Skeletal muscle tissue (tissue), 4 donors: Measurements from ENCODE around the gene KCNN2. TPM values are rescaled to one million over a fixed set of nuclear protein-coding genes. Genes with fewer than 3 reads are reported as not detected.

Experiments
- H3K27ac ChIP-seq: one replicate; pipeline ENCODE4 v1.7.0; 2013; ENCODE audit warnings: mild to moderate bottlenecking, low read depth, low read length, inconsistent platforms
- H3K27me3 ChIP-seq, 3 donors: one replicate each; pipeline ENCODE4 v1.7.0; 2013; ENCODE audit warnings: low read length in 3 of 3; ENCODE audit not compliant: control insufficient read depth in 3 of 3, insufficient read depth in 3 of 3
- H3K36me3 ChIP-seq, 3 donors: one replicate each; pipeline ENCODE4 v1.7.0; 2013; ENCODE audit warnings: low read length in 3 of 3; ENCODE audit not compliant: control insufficient read depth in 3 of 3, insufficient read depth in 3 of 3
- H3K4me1 ChIP-seq, 3 donors: one replicate each; pipeline ENCODE4 v1.7.0; 2013; ENCODE audit warnings: low read length in 3 of 3, mild to moderate bottlenecking in 3 of 3; ENCODE audit not compliant: control insufficient read depth in 3 of 3, insufficient read depth in 3 of 3
- H3K4me3 ChIP-seq, 3 donors: one replicate each; pipeline ENCODE4 v1.7.0; 2013; ENCODE audit warnings: low read length in 3 of 3
- H3K9ac ChIP-seq, 3 donors: one replicate each; pipeline ENCODE4 v1.7.0; 2013; ENCODE audit warnings: low read length in 3 of 3, mild to moderate bottlenecking in 3 of 3, moderate library complexity in 2 of 3, low read depth in 1 of 3
- H3K9me3 ChIP-seq, 3 donors: one replicate each; pipeline ENCODE4 v1.7.0; 2013; ENCODE audit warnings: low read length in 3 of 3; ENCODE audit not compliant: control insufficient read depth in 3 of 3
- total RNA-seq: library from RNA; depleted of rRNA; stranded (reverse); fragments of >200 nt; gene quantifications from one replicate; pipeline ENCODE4 v1.2.3, GENCODE V29; 2014
- donor health status: Osteomylitis.

Gene KCNN2
- total RNA-seq, 1 donor from 2014 or later, result 16.2 TPM

GRCh38 chr5:114380721-114381120 lies 18.9 kb downstream of the KCNN2 start:
- no peaks in the 10 kb centered on the region for H3K27me3 ChIP-seq
- no peak overlapping the region for H3K4me3 ChIP-seq
- no peaks in the 10 kb centered on the region for H3K9me3 ChIP-seq
- no peaks in the 10 kb centered on the region for H3K36me3 ChIP-seq
- H3K27ac ChIP-seq, result no peak overlapping the region
- no peak overlapping the region for H3K9ac ChIP-seq
- H3K4me1 ChIP-seq, result no peaks in the 10 kb centered on the region

DNA sequence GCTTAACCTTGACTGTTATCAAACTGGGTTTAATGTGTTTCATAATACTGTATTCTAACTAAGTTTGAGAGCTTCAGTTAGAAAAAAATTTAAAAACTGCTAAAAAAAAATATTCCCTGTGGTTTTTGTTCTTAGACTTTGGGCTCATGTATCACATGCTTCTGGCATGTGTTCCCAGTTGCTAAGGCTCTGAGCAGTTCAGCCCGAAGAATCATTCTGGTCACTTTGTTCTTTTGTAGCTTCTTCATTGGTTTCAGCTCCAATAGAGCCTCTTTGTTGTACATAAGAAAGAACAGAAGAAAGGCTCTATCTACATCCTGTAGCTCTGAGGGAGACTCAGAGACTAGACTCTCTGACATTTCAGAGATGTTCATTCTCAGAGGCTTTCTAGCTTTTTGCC lies 25.6 kb downstream of the KCNN2 start:
- Histone ChIP-seq H3K36me3 (no peaks in the 10 kb centered on the region), H3K27me3 (no peaks in the 10 kb centered on the region), H3K9ac (no peak overlapping the region), H3K4me3 (no peak overlapping the region), H3K4me1 (no peaks in the 10 kb centered on the region), H3K9me3 (no peaks in the 10 kb centered on the region), H3K27ac (no peak overlapping the region)

DNA sequence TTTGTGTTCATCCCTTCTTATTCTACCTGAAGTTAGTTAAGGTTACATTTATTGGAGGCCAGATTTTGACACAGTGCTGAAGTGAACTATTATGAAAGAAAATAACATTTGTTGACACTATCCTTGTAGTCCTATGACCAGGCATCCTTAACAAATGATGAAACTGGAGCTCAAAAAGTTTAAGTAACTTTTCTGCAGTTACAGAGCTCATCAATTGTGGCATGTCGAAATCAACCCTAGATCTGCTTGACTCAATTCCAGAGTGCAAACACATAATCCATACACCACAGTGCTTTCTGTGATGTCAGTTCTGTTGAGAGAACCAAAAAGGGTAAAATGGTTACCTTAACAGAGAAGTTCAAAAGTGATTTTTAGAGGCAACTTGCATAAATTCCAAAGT lies 28.6 kb downstream of the KCNN2 start:
- no peaks in the 10 kb centered on the region for H3K4me1 ChIP-seq
- H3K27ac ChIP-seq, result no peak overlapping the region
- H3K36me3 ChIP-seq, result no peaks in the 10 kb centered on the region
- H3K4me3 ChIP-seq, result no peak overlapping the region
- H3K9me3 ChIP-seq, result no peaks in the 10 kb centered on the region
- H3K9ac ChIP-seq, result no peak overlapping the region
- H3K27me3 ChIP-seq, result no peaks in the 10 kb centered on the region

GRCh38 chr5:114391321-114391720 lies 29.5 kb downstream of the KCNN2 start:
- Histone ChIP-seq H3K9ac (no peak overlapping the region), H3K36me3 (no peaks in the 10 kb centered on the region), H3K9me3 (no peaks in the 10 kb centered on the region), H3K27ac (no peak overlapping the region), H3K4me3 (no peak overlapping the region), H3K4me1 (no peaks in the 10 kb centered on the region), H3K27me3 (no peaks in the 10 kb centered on the region)

- Histone ChIP-seq H3K9ac (no peak overlapping the region), H3K27ac (no peak overlapping the region), H3K36me3 (no peaks in the 10 kb centered on the region), H3K4me3 (no peak overlapping the region), H3K4me1 (no peaks in the 10 kb centered on the region), H3K9me3 (no peaks in the 10 kb centered on the region), H3K27me3 (no peaks in the 10 kb centered on the region)
Observed at GRCh38 chr5:114393159-114393558, 31.3 kb downstream of the KCNN2 start.

DNA sequence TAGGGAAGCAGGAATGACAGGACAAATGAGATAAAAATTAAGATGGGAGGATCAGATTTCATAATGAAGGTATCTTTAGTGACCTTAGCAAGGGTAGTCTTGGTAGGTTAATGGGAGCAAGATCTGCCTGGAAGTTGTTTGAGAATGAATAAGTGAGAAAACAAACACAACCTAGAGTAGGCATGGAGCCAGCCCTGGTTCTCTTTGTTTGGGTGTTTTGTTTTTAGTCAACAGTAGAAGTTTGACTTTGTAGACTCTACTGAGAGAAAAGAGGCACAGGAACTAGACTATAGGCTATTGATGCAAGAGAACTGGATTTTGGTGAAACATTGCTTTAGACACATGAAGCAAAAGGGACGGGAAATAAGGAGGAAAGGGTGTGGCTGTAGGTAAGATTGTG lies 40.3 kb downstream of the KCNN2 start:
- Histone ChIP-seq H3K27me3 (no peaks in the 10 kb centered on the region), H3K36me3 (no peaks in the 10 kb centered on the region), H3K4me1 (no peaks in the 10 kb centered on the region), H3K27ac (no peak overlapping the region), H3K9me3 (peaks cover 0 to 2% (median 0%) of the 10 kb centered on the region in 3 donors), H3K4me3 (no peak overlapping the region), H3K9ac (no peak overlapping the region)

- Histone ChIP-seq H3K9ac (no peak overlapping the region), H3K27me3 (no peaks in the 10 kb centered on the region), H3K36me3 (no peaks in the 10 kb centered on the region), H3K4me1 (no peaks in the 10 kb centered on the region), H3K4me3 (no peak overlapping the region), H3K27ac (no peak overlapping the region), H3K9me3 (no peaks in the 10 kb centered on the region)
Observed at GRCh38 chr5:114407783-114408182, 45.9 kb downstream of the KCNN2 start.

DNA sequence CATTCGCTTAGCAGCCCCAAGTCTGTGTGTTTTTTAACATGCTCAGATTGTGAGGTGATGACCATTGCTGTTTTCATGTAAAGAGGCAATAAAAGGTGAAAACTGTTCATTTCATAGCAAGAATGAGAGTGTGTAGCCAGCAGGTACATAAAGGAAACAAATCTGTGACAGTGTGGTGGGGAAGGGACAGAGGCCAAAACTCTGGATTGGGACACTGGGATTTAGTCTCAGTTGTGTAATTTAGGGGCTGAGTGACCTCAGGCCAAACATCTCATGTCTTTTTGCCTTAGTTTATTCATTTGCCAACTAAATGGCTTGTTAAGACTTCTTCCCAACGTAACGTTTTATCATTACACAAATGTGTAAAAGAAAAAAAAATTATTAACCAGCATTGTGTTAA lies 47.0 kb downstream of the KCNN2 start:
- Histone ChIP-seq H3K27me3 (no peaks in the 10 kb centered on the region), H3K4me1 (no peaks in the 10 kb centered on the region), H3K9ac (no peak overlapping the region), H3K9me3 (no peaks in the 10 kb centered on the region), H3K36me3 (no peaks in the 10 kb centered on the region), H3K27ac (no peak overlapping the region), H3K4me3 (no peak overlapping the region)

- Histone ChIP-seq H3K36me3 (no peaks in the 10 kb centered on the region), H3K27me3 (no peaks in the 10 kb centered on the region), H3K9me3 (no peaks in the 10 kb centered on the region), H3K4me1 (no peaks in the 10 kb centered on the region), H3K9ac (no peak overlapping the region), H3K27ac (no peak overlapping the region), H3K4me3 (no peak overlapping the region)
Observed at GRCh38 chr5:114411380-114411931, 49.6 kb downstream of the KCNN2 start.

DNA sequence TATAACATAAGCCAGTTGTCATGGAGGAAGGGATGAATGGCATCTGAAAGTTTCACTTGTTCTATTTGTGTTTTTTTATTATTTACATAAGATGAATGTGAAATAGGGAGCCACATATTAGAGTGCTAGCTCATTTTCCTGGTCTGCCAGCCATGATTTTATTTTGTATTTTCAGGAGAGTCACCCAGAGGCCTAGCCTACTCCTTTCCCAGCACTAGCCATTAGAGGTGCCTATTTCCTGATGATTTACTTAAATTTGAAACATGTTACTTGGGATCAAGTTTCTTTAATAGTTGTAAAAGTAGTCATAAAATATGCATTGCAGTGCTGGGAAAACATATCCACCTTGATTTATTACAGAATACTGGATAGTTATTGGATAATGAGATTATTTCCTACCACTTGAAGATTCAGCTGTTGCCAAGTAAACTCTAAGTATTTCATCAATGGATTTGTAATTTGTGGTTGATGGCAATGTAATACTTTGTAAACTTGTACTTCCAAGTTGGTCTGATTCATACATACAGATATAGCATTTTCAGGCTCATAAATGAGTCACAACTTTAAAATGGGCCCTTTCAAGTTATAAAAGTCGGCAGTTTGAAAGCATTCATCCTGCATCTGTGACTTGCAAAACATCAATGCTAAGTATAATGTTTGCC lies 50.8 kb downstream of the KCNN2 start:
- Histone ChIP-seq H3K4me1 (no peaks in the 10 kb centered on the region), H3K36me3 (no peaks in the 10 kb centered on the region), H3K27me3 (no peaks in the 10 kb centered on the region), H3K27ac (no peak overlapping the region), H3K9me3 (no peaks in the 10 kb centered on the region), H3K4me3 (no peak overlapping the region), H3K9ac (no peak overlapping the region)
